ENCODE results near the gene TPSAB1.
"Not testable (repeated sequence)": the region's sequence is repeated elsewhere in the genome, so short reads cannot be mapped to it uniquely, and the experiment has no call there.

Gene TPSAB1

GRCh38 chr16:1253701-1254364 lies 13.3 kb downstream of the TPSAB1 start:
- DNase-seq: not testable (repeated sequence)

- DNase-seq: not testable (repeated sequence)
Observed at GRCh38 chr16:1254821-1255220, 14.3 kb downstream of the TPSAB1 start.

GRCh38 chr16:1255276-1256122 lies 15.0 kb downstream of the TPSAB1 start, which contains the start of gene TPSD1:
Gene TPSD1, plus strand, starts transcription at chr16:1256069. Its CDS starts 212 bp downstream, at chr16:1256281.
- not testable (repeated sequence) for DNase-seq

DNA sequence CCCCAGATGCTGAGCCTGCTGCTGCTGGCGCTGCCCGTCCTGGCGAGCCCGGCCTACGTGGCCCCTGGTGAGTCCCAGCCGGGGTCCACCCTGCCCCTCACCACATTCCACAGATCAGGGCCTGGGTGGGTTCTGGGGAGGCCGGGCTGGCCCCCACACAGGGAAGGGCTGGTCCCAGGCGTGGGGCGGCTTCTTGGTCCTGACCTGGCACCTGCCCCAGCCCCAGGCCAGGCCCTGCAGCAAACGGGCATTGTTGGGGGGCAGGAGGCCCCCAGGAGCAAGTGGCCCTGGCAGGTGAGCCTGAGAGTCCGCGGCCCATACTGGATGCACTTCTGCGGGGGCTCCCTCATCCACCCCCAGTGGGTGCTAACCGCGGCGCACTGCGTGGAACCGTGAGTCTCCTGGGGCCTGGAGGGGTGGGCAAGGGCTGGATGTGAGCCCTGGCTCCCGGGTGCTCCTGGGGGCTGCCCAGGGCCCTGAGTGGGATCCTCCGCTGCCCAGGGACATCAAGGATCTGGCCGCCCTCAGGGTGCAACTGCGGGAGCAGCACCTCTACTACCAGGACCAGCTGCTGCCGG lies 15.9 kb downstream of the TPSAB1 start:
- not testable (repeated sequence) for DNase-seq

DNA sequence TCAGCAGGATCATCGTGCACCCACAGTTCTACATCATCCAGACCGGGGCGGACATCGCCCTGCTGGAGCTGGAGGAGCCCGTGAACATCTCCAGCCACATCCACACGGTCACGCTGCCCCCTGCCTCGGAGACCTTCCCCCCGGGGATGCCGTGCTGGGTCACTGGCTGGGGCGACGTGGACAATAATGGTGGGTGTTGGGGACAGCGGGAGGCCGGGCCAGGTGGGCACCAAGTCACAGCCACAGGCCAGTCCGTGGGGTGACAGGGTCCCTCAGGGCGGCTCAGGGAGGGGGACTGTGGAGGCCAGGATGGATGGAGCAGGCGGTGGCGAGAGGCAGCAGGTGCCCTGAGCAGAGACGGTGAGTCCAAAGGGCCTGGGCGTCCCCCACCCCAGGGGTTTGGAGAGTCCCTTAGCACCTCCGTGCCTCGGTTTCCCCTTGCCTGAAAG lies 16.4 kb downstream of the TPSAB1 start:
- DNase-seq: no peak

- DNase-seq: no peak
Observed at GRCh38 chr16:1257561-1258224, 17.2 kb downstream of the TPSAB1 start.

DNA sequence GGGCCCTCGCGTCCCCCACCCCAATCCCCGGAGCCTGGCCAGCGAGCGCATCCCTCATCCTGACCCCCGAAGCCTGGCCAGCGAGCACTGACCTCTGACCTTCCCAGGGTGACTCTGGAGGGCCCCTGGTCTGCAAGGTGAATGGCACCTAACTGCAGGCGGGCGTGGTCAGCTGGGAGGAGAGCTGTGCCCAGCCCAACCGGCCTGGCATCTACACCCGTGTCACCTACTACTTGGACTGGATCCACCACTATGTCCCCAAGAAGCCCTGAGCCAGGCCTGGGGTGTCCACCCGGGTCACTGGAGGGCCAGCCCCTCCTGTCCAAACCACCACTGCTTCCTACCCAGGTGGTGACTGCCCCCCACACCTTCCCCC lies 17.7 kb downstream of the TPSAB1 start:
- no peak for DNase-seq

- no peak for DNase-seq
Observed at GRCh38 chr16:1258906-1259759, 18.6 kb downstream of the TPSAB1 start.

GRCh38 chr16:1259760-1260068 lies 19.2 kb downstream of the TPSAB1 start:
- no peak for DNase-seq

DNA sequence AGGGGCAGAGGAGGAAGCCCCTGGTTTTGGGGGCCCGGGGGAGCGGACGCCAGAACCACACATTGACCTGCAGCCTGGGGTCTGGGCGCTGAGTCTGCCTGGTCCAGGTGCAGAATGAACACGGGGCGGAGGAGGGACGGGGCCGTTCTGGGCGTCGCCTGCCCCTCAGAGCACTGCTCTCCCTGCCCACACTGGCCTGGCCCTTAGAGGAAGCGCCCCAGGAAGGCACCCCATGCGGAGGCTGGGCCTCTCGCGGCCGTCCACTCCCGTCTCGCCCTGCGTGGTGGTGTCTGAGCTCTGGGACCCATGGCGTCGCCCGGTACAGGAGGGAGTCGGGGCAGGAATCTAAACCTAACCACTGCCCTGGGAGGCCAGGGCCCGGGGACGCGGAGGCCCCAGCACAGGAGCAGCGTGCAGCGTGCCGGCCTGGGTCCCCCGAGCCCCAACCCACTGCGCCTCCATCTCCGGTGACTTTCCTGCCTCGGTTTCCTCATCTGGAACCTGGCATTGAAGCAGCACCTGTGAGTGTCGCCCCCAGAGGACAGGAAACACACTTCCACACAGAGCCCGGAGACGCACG lies 19.7 kb downstream of the TPSAB1 start:
- no peak for DNase-seq

DNA sequence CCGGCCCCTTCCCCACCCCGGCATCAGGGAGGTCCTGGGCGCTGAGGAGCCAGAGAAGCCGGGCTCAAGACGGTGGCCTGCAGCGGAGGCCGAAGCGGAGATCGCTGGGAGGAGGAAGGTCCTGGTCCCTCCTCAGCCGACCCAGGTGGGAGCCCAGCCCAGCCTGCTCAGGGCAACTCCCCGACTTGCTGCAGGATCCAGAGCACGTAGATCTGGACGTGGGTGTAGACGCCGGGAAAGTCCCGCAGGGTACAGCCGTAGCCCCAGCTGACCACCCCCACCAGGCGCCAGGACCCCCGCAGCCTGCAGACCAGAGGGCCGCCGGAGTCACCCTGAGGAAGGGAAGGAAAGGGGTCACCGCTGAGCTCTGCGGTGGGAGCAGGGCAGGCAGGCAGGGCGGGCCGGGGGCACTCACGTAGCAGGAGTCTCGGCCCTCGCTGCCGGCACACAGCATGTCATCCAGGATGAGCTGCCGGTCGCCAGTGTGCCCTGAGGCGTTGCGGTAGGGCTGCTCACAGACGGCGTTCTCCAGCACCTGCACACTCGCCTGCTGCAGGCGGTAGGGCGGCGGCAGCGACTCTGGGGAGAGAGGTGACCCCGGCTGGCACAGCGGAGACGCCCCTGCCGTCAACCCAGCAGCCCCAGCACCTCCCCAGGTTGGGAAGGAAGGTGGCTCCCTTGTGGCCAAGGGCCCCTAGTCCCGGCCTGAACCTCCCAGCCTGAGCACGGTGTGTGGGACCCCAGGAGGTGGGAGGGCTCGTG lies 20.8 kb downstream of the TPSAB1 start:
- DNase-seq: no peak

DNA sequence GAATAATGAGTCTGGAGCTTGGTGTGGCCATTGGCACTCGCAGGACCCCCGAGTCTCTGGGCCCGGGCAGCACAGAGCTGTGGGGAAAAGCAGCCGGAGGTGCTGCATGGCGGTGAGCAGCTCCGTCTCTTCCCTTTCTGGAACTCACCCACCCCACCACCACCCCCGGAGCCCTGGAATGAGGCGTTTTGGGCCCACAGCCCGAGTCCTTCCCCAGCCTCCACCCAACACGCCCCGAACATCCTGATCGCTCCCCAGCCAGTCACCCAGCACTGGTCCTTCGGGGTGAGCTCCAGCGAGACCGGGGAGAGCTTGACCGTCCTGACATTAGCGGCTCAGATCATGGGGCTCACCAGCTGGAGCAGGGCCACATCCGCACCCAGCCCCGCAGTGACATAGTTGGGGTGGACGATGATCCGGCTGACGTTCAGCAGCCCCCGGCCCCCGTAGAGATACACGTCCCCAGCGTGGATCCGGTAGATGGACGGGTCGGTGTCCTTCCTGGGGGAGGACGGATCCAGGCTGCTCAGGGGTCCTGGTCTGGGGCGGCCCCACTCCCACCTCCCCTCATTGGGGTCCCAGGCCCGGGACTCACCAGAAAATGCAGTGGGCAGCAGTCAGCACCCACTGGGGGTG lies 21.8 kb downstream of the TPSAB1 start:
- DNase-seq: no peak

GRCh38 chr16:1262846-1263221 lies 22.3 kb downstream of the TPSAB1 start:
- no peak for DNase-seq

GRCh38 chr16:1263591-1264344 lies 23.3 kb downstream of the TPSAB1 start:
- DNase-seq: no peak

DNA sequence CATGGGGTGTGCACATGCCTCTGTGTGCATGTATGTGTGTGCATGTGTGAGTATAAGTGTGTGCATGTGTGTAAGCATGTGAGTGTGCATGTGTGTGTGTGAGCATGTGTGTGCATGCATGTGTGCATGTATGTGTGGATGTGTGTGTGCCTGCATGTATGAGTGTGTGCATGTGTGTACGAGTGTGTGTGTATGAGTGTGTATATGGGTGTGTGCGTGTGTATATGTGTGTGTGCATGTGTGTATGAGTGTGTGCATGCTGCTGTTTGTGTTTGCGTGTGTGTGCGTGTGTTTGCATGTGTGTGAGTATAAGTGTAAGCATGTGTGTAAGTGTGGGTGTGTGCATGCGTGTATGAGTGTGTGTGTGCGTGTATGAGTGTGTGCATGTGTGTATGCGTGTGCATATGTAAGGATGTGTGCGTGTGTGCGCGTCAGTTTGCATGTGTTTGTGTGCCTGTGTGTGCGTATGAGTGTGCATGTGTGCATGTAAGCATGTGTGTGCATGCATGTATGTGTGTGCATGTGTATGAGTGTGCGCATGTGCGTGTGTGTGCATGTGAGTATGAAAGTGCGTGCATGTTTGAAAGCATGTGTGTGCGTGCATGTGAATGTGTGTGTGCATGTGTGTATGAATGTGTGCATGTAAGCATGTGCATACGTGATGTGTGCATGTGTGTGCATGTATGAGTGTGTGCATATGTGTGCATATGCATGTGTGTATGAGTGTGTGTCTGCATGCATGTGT lies 24.0 kb downstream of the TPSAB1 start:
- DNase-seq: no peak

GRCh38 chr16:1265090-1265630 lies 24.7 kb downstream of the TPSAB1 start:
- no peak for DNase-seq

DNA sequence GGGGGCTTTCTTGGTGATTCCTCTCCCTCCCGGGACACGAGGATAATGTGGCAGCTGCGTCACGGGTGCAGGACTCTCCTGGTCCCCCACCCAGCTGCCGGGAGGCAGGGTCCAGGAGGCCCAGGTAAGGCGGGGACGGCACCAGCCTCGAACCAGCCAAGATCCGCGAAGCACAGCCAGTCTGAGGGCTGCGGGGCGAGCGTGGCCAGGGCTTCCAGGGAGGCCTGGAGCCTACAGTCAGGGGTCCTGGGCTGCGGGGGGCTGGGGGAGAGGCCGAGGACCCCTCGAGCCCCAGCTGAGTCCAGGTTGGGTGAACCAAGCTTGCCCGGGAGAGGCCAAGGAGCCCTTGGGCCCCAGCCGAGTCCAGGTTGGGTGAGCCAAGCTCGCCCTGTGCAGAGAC lies 25.3 kb downstream of the TPSAB1 start:
- DNase-seq: no peak

- DNase-seq: not testable (repeated sequence)
Observed at GRCh38 chr16:1269418-1269817, 28.9 kb downstream of the TPSAB1 start.

DNA sequence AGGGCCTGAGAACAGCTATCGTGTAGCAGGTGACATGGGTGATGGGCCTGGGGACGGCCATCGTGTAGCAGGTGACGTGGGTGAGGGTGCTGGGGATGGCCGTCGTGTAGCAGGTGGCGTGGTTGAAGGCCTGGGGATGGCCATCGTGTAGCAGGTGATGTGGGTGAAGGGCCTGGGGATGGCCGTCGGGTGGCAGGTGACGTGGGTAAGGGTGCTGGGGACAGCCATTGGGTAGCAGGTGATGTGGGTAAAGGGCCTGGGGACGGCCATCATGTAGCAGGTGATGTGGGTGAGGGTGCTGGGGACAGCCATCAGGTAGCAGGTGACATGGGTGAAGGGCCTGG lies 30.8 kb downstream of the TPSAB1 start:
- no peak for DNase-seq

Data from CD4-positive, alpha-beta T cell treated with Interleukin-1 beta for 1 hour (primary cell).